Endodermal cell (in vitro differentiated cells): ENCODE results near the gene MCF2L2. TPM values are rescaled to one million over a fixed set of nuclear protein-coding genes. Genes with fewer than 3 reads are reported as not detected.

Source experiments
- DNase-seq: peaks from one replicate; pipeline ENCODE4 v3.0.0-alpha.2; 2017
- H3K27ac ChIP-seq: 2 replicates; pipeline ENCODE4 v1.5.1; 2013; ENCODE audit warnings: mild to moderate bottlenecking, low read depth, low read length, moderate library complexity
- H3K27me3 ChIP-seq: 2 replicates; pipeline ENCODE4 v1.6.1; 2013; ENCODE audit warnings: mild to moderate bottlenecking, low read length, moderate library complexity; ENCODE audit not compliant: insufficient read depth, control insufficient read depth, poor library complexity, severe bottlenecking
- H3K36me3 ChIP-seq: 2 replicates; pipeline ENCODE4 v1.7.0; 2013; ENCODE audit warnings: mild to moderate bottlenecking, low read length, moderate library complexity; ENCODE audit not compliant: control insufficient read depth, insufficient read depth
- H3K4me1 ChIP-seq: one replicate; pipeline ENCODE4 v1.7.0; 2013; ENCODE audit warnings: low read length; ENCODE audit not compliant: control insufficient read depth, insufficient read depth
- H3K4me3 ChIP-seq: 2 replicates; pipeline ENCODE4 v1.5.1; 2013; ENCODE audit warnings: mild to moderate bottlenecking, low read length, moderate library complexity
- H3K9ac ChIP-seq: 2 replicates; pipeline ENCODE4 v1.6.1; 2013; ENCODE audit warnings: mild to moderate bottlenecking, low read length, moderate library complexity; ENCODE audit not compliant: poor library complexity, severe bottlenecking; ENCODE audit errors: extremely low read depth
- H3K9me3 ChIP-seq: 2 replicates; pipeline ENCODE4 v1.6.1; 2013; ENCODE audit warnings: mild to moderate bottlenecking, low read length, moderate library complexity; ENCODE audit not compliant: control insufficient read depth
- H3K27ac Mint-ChIP-seq: 2 replicates; pipeline ENCODE4 v1.8.0; 2020; ENCODE audit warnings: mixed read lengths
- H3K27me3 Mint-ChIP-seq: 2 replicates; pipeline ENCODE4 v1.8.0; 2021; ENCODE audit warnings: mild to moderate bottlenecking, mixed read lengths; ENCODE audit not compliant: insufficient read depth
- H3K36me3 Mint-ChIP-seq: 2 replicates; pipeline ENCODE4 v1.8.0; 2020; ENCODE audit warnings: low read depth, mixed read lengths
- H3K4me1 Mint-ChIP-seq: 2 replicates; pipeline ENCODE4 v1.8.0; 2020; ENCODE audit warnings: mixed read lengths
- H3K4me3 Mint-ChIP-seq: 2 replicates; pipeline ENCODE4 v1.8.0; 2020; ENCODE audit warnings: mild to moderate bottlenecking, moderate library complexity, mixed read lengths
- H3K9me3 Mint-ChIP-seq: 2 replicates; pipeline ENCODE4 v1.8.0; 2020; ENCODE audit warnings: mild to moderate bottlenecking, mixed read lengths
- WGBS, 2 experiments: methylation state at CpG; one replicate each; pipeline versions ENCODE4 v1.1.5 to v1.1.7; 2013; ENCODE audit warnings: missing lambda C conversion rate in 2 of 2, mixed read lengths in 1 of 2; ENCODE audit not compliant: insufficient coverage in 1 of 2, insufficient read length in 1 of 2; 5-methylcytosine and 5-hydroxymethylcytosine counted together
- total RNA-seq, 2 donors: library from RNA; stranded (reverse); fragmentation: NEBNext Ultra II Directional in 1 of 2; extraction: Animal tissue kit (Norgen Biotek cat#: 25700) in 1 of 2; gene quantifications; 2 replicates in 1 of 2; 3 replicates in 1 of 2; pipeline ENCODE4 v1.2.1, GENCODE V29; 2021
- TF ChIP-seq, protein P1 (sequence below): fragments of 200-600 bp; sonication (generic); conservative IDR thresholded peaks from 2 replicates; pipeline ENCODE4 v1.5.0; 2021; ENCODE audit warnings: antibody characterized with exemption, mild to moderate bottlenecking

Gene MCF2L2
- total RNA-seq, 2 donors from 2014 or later: 72.6 to 86.5 TPM

DNA sequence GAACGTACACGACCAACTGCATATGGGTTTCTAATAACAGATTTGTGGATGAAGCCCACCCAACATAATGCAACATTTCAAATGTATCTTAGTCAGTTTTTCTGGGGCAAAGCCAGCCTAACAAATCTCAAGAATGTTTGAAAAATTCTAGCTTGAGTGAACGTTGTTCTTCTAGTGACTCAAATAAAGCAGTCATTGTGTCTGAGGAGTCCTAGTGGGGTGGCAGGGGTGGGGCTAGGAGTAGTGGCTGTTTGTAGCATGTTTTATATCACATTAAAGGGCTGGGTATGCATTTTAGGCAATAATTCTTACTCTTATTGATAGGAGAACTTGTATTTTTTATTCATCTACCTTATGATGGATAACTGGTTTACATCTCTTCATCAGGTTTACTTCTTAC is 169.3 kb downstream of the MCF2L2 start:
- H3K36me3 ChIP-seq: peaks cover 54% of the 10 kb centered on the region
- peaks cover 13% of the 10 kb centered on the region for H3K4me1 Mint-ChIP-seq

DNA sequence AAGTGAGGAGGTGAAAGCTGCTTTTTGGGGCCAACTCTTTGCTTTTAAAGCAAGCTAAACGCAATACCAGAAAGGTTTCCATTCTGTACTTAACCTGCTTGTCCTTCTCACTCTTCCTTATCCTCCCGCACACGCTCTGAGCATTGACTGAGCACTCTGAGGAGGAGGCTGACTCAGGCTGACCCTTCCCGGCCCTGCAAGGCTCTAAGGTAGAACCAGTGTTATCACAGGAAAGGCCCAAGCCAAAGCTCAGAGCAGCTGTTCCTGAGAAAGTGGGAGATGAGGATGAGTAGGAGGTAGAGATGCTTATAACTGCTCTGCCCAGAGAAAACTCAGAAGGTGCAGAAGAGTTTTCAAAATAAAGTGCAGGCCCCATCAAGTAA is 173.1 kb downstream of the MCF2L2 start:
- H3K27ac Mint-ChIP-seq: peak overlapping the region; percentile 86
- WGBS, 2 experiments: 29% methylated on average over 4 of the region's 4 CpGs; no CpG with 5 or more reads in 1 of the 2 experiments

More for the DNA sequence above, 169.3 kb downstream of the MCF2L2 start:
- 67 to 91% methylated on average over 1 to 3 of the region's 3 CpGs for WGBS, 2 experiments
- TF ChIP-seq, protein P1, sequence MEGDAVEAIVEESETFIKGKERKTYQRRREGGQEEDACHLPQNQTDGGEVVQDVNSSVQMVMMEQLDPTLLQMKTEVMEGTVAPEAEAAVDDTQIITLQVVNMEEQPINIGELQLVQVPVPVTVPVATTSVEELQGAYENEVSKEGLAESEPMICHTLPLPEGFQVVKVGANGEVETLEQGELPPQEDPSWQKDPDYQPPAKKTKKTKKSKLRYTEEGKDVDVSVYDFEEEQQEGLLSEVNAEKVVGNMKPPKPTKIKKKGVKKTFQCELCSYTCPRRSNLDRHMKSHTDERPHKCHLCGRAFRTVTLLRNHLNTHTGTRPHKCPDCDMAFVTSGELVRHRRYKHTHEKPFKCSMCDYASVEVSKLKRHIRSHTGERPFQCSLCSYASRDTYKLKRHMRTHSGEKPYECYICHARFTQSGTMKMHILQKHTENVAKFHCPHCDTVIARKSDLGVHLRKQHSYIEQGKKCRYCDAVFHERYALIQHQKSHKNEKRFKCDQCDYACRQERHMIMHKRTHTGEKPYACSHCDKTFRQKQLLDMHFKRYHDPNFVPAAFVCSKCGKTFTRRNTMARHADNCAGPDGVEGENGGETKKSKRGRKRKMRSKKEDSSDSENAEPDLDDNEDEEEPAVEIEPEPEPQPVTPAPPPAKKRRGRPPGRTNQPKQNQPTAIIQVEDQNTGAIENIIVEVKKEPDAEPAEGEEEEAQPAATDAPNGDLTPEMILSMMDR: no peak
- no peak overlapping the region for H3K4me3 ChIP-seq
- no peaks in the 10 kb centered on the region for H3K9me3 ChIP-seq
- Mint-ChIP-seq H3K27ac (no peak overlapping the region), H3K27me3 (no peaks in the 10 kb centered on the region), H3K9me3 (no peaks in the 10 kb centered on the region), H3K36me3 (peaks cover 24% of the 10 kb centered on the region), H3K4me3 (no peak overlapping the region)
- no peak for DNase-seq
- H3K27ac ChIP-seq: no peak overlapping the region
- no peaks in the 10 kb centered on the region for H3K27me3 ChIP-seq
- peaks cover 10% of the 10 kb centered on the region for H3K4me1 ChIP-seq
- no peak overlapping the region for H3K9ac ChIP-seq

DNA sequence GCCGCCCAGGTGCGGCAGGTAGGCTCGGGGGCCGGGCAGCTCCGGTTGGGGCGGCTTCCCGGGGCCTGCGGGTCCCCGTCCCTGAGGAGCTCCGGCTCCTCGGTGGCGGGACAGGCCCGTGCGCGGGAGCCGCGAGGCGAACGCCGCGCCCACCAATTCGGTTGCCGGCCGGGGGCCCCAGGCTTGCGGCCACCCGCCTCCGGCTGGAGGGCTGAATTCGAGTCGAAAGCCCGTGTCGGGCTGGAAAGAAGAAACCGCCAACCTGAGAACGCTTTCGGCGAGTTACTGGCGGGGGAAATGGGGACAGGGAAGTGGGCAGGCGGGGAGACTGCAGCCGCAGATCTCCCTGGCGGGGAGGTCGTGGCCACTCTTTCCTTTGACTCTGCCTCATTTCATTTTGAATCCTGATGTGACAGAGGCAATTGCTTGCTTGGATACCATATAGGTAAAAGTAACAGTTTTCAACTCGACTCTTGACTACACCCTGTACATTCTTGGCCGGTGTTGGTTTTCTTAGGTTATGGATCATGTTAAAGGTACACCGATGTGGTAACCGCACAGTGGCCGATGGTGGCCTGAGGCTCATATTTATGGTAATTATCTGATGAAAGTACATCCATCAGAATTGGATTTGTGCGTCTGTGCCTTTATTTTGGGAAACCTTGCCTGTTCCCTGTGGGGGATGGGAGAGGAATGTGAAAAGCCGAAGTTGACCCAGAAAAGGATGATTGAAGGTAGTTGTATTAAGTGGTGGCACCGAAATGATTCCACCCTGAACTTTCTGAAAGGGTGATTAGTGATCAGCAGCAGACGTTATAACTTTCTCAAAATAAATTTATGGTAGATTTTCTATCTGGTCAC is 173.7 kb downstream of the MCF2L2 start:
- Mint-ChIP-seq H3K4me1 (peaks cover 21% of the 10 kb centered on the region), H3K27ac (peak overlapping the region; percentile 86), H3K36me3 (peaks cover 27% of the 10 kb centered on the region), H3K9me3 (no peaks in the 10 kb centered on the region), H3K4me3 (peak overlapping the region; percentile 76), H3K27me3 (peaks cover 3% of the 10 kb centered on the region)
- H3K4me1 ChIP-seq: no peaks in the 10 kb centered on the region
- peak; percentile 80 for DNase-seq
- H3K27ac ChIP-seq: peak overlapping the region; percentile 79
- H3K9ac ChIP-seq: peak overlapping the region; percentile 47
- TF ChIP-seq, protein P1: no peak
- peaks cover 34% of the 10 kb centered on the region for H3K36me3 ChIP-seq
- WGBS, 2 experiments: 9 to 12% methylated on average over 29 to 49 of the region's 49 CpGs
- H3K4me3 ChIP-seq: peak overlapping the region; percentile 79
- no peaks in the 10 kb centered on the region for H3K9me3 ChIP-seq
- no peaks in the 10 kb centered on the region for H3K27me3 ChIP-seq

More for the DNA sequence above, 173.1 kb downstream of the MCF2L2 start:
- peak overlapping the region; percentile 47 for H3K9ac ChIP-seq
- Mint-ChIP-seq H3K36me3 (peaks cover 27% of the 10 kb centered on the region), H3K4me3 (peak overlapping the region; percentile 76), H3K9me3 (no peaks in the 10 kb centered on the region), H3K27me3 (peaks cover 3% of the 10 kb centered on the region), H3K4me1 (peaks cover 20% of the 10 kb centered on the region)
- H3K27ac ChIP-seq: no peak overlapping the region
- DNase-seq: no peak
- TF ChIP-seq, protein P1: no peak
- no peaks in the 10 kb centered on the region for H3K27me3 ChIP-seq
- no peaks in the 10 kb centered on the region for H3K4me1 ChIP-seq
- H3K4me3 ChIP-seq: peak overlapping the region; percentile 79
- no peaks in the 10 kb centered on the region for H3K9me3 ChIP-seq
- peaks cover 41% of the 10 kb centered on the region for H3K36me3 ChIP-seq
